ENCODE results near the gene TNNI3.
"Not testable (repeated sequence)": the region's sequence is repeated elsewhere in the genome, so short reads cannot be mapped to it uniquely, and the experiment has no call there.

The TNNI3 gene

DNA sequence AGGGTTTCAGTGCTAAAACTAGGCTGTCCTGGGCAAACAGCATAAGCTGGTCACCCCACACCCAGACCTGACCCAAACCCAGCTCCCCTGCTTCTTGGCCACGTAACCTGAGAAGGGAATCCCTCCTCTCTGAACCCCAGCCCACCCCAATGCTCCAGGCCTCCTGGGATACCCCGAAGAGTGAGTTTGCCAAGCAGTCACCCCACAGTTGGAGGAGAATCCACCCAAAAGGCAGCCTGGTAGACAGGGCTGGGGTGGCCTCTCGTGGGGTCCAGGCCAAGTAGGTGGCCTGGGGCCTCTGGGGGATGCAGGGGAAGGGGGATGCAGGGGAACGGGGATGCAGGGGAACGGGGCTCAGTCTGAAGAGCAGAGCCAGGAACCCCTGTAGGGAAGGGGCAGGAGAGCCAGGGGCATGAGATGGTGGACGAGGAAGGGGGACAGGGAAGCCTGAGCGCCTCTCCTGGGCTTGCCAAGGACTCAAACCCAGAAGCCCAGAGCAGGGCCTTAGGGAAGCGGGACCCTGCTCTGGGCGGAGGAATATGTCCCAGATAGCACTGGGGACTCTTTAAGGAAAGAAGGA is 42.9 kb downstream of the TNNI3 start:
- DNase-seq (ENCODE audit: low read depth in 1 of 2, low spot score in 1 of 2) = no peak

DNA sequence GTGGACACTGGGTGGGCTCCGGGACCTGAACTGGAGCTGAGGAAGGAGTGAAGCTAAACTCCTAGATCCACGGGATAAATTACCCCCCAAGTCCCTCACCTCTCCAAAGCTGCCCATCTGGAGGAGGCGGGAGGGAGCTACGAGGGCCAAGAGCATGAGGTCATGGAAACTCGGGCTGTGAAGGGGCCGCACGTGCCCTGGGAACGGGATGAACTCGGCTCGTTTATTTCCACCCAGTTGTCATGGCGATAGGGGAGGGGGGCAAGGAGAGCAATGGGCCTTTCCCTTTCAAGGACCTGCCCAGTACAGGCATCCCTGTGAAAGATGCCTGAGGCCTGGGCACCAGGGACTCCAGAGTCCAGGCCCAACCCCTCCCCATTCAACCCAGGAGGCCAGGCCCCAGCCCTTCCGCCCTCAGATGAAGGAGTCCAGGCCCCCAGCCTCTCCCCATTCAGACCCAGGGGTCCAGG is 43.9 kb downstream of the TNNI3 start:
- DNase-seq (ENCODE audit: low read depth in 1 of 2, low spot score in 1 of 2) = no peak

DNA sequence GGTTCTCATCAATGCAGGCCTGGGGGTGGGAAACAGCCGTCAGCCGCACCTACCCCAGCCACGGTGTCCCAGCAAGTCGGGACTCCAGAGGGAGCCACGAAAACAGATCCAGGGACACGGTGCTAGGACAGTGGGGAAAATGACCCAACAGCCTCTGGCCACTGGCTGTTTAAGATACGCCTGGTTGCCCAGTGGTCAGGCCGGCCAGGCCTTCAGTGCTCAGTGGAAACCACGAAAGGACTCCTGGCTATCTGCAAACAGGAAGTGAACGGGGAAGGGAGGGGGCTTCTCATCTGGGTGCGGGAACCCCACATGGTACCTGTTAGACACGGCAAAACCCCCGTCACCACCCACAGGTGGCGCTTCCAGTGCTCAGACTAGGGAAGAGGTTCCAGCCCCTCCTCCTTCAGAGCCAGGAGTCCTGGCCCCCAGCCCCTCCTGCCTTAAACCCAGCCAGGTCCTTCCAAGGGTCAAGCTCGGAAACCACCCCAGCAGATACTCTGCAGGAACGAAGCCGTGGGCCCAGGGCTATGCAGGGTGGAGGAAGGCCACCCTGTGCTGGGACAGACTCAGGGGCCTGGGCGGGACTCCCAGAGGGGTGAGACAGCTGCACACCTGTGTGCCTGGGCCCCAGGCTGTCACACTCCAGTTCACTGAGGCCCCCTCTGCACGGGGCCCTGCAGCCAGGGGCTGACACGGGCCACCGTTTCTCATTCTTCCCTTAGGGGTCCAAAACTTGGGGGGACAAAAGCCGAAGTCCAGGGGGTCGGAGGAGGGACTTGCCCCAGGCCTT is 44.6 kb downstream of the TNNI3 start:
- no peak for DNase-seq (ENCODE audit: low read depth in 1 of 2, low spot score in 1 of 2)

DNA sequence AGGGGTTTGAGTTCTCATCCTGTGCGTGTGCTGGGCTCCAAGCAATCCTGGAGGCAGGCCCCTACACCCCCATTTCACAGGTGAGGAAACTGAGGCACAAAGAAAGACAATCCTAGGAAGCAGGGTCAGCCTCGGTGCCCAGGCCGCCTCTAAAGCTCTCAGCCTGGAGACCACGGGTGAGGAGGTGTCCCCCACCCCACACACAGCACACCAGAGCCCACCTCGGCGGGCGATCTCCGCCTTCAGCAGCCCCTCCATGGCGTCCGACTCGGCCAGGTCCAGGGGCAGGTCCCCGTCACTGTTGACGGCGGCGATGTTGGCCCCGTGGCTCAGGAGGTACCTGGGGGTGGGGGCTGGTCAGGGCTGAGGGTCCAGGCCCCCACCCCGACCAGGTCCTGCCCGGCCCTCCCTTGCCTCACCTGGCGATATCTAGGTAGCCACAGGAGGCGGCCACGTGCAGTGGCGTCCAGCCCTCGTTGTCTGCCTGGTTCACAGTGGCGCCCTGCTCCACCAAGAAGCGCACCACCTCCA is 45.2 kb downstream of the TNNI3 start:
- DNase-seq (ENCODE audit: low read depth in 1 of 2, low spot score in 1 of 2) = no peak

DNA sequence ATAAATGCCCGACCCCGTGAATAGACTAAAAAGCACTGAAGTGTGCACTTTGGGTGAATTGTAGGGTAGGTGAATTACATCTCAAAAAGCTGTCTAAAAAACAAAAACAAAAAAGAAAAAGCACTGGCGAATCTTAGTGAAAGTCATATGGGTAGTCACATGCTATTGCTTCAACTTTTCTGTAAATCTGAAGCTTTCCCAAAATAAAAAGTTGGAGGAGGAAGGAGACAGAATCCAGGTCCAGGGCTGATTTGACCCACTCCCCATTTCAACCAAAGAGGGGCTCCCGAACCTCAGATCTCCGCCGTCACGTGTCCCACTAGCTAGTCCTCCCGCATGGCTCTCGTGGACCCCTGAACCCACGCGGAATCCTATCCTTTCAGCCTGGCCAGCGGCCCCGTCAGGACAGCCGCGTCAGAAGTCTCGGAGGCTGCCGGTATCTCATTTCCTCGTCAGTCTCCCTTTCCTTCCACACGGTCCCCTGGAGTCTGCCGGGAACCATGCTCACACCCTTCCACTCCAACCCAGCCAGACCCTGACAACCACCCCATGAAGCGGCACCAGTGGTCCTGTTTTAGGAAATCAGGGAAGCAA is 46.2 kb downstream of the TNNI3 start:
- DNase-seq (ENCODE audit: low read depth in 1 of 2, low spot score in 1 of 2) = no peak

DNA sequence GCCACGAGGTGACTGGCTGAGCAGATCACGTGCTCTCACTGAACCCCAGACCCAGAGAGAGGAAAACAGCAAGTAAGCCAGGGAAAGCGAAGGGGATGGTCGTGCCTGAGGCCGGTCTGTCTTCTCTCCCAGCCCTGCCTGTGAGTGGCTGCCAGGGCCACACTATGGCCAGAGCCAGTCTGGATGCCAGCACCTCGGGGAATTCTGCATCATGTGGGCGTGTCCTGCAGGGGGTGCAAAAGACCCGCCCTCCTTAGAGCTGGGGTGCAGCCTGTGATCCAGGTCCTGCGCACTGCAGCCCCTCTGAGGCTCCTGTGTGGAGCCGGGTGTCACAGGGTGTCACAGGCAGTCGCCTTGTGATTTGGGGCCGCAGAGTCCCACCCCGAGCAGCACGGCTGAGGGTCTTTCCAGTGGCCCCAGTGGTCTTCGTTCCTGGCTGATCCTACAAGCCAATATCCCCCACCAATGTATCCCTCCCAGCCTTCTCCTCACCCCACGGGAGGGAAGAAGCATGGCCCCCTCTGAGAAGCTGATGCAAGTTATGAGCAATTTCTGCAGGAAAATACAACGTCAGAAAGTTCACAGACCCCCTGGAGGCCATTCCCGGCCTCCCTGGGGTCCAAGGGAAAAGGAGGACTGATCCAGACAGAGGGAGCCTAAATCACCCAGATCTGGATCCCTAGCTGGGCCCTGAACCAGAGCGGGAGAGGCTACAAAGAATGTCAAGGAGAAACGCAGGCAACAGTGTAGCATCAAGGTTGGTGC is 47.8 kb downstream of the TNNI3 start:
- DNase-seq (ENCODE audit: low read depth in 1 of 2, low spot score in 1 of 2) = no peak

DNA sequence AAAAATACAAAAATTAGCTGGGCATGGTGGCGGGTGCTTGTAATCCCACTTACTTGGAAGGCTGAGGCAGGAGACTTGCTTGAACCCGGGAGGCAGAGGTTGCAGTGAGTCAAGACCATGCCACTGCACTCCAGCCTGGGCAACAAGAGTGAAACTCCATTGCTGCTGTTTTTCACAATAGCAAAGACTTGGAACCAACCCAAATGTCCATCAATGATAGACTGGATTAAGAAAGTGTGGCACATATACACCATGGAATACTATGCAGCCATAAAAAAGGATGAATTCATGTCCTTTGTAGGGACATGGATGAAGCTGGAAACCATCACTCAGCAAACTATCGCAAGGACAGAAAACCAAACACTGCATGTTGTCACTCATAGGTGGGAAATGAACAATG is 50.3 kb downstream of the TNNI3 start:
- DNase-seq (ENCODE audit: low read depth in 1 of 2, low spot score in 1 of 2) = not testable (repeated sequence)

DNA sequence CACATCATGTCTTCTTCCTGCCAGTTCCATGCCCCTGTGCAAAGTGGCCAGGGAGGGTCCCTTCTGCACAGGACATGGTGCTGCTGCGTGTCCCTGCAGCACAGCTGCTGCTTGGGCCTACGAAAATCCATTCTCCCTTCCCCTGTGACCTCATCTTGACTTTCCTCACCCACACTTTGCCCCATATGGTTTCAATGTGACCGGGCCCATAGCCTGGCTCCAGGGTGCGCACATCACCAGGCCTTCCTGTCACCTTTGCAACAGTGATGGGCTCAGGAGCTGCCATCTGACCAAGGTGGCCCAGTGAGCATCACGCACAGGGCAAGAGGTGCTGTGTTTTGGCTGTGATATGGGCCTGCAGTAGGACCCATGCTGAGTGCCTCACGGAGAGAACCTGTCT is 50.9 kb downstream of the TNNI3 start:
- no peak for DNase-seq (ENCODE audit: low read depth in 1 of 2, low spot score in 1 of 2)

DNA sequence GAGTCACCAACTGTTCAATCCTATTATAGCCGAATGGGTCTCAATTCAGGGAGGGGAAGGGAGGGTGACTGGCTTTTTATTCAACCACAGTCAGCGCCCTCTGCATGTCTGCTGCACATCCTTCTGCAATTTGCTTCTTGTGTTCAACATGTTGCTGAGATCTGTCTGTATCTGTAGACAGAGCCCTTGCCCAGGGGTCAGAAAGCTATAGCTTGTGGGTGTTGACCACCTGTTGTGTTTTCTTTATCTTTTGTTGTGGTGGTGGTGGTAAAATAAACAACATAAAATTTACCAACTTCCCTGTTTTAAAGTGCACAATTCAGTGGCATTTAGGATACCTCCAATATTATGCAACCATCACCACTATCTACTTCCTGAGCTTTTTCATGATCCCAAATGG is 52.3 kb downstream of the TNNI3 start:
- DNase-seq (ENCODE audit: low read depth in 1 of 2, low spot score in 1 of 2) = no peak

DNA sequence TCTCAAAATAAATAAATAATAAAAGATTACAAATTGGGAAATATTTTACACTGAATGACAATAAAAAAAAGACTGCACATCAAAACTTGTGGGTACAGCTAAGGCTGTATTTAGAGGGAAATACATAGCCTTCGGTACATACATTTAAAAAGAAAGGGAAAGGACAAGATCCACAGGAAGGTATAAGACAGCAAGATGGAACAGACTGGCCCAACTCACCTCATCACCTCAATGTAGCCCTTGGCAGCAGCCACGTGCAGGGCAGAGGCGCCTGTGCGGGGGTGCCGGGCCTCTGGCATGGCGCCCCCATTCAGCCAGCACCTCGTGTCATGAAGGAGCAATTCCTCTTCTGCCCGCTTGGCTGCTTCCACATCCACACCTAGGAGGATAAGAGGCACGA is 54.3 kb downstream of the TNNI3 start:
- no peak for DNase-seq (ENCODE audit: low read depth in 1 of 2, low spot score in 1 of 2)
